GM23338 (cell line): Measurements from ENCODE around the gene PIK3C2A. TPM values are rescaled to one million over a fixed set of nuclear protein-coding genes. Genes with fewer than 3 reads are reported as not detected.

ENCODE experiments used
- ATAC-seq: fragments of 200-7000 bp; cut with Tn5 transposase; 3 replicates; pipeline ENCODE4 v1.9.1; 2020
- DNase-seq: peaks from one replicate; pipeline ENCODE4 v3.0.0-alpha.2; 2015; ENCODE audit warnings: low spot score
- H2AFZ ChIP-seq: fragments of 200-600 bp; sonication (generic); 2 replicates; pipeline ENCODE4 v1.8.0; 2016; ENCODE audit warnings: antibody characterized with exemption, mild to moderate bottlenecking, moderate library complexity
- H3F3A ChIP-seq: fragments of 200-600 bp; sonication (generic); replicated peaks from 2 replicates; pipeline ENCODE4 v1.8.0; 2017; ENCODE audit warnings: antibody characterized with exemption, mixed run types, low read depth
- H3K27ac ChIP-seq: fragments of 200-600 bp; sonication (generic); 2 replicates; pipeline ENCODE4 v1.6.1; 2016; ENCODE audit warnings: low read depth
- H3K27me3 ChIP-seq: fragments of 200-600 bp; sonication (generic); 2 replicates; pipeline ENCODE4 v1.8.0; 2016; ENCODE audit warnings: mild to moderate bottlenecking, mixed run types, moderate library complexity; ENCODE audit not compliant: insufficient read depth
- H3K36me3 ChIP-seq: fragments of 200-600 bp; sonication (generic); 2 replicates; pipeline ENCODE4 v1.8.0; 2016; ENCODE audit warnings: mild to moderate bottlenecking; ENCODE audit not compliant: insufficient read depth
- H3K4me1 ChIP-seq: fragments of 200-600 bp; sonication (generic); 2 replicates; pipeline ENCODE4 v1.8.0; 2016; ENCODE audit warnings: mild to moderate bottlenecking, moderate library complexity; ENCODE audit not compliant: insufficient read depth
- H3K4me2 ChIP-seq: fragments of 200-600 bp; sonication (generic); 2 replicates; pipeline ENCODE4 v1.7.1; 2017; ENCODE audit warnings: mixed run types
- H3K4me3 ChIP-seq: fragments of 200-600 bp; sonication (generic); 2 replicates; pipeline ENCODE4 v1.6.1; 2016; ENCODE audit warnings: mixed run types
- H3K79me2 ChIP-seq: fragments of 200-600 bp; sonication (generic); replicated peaks from 2 replicates; pipeline ENCODE4 v1.8.0; 2017; ENCODE audit warnings: mild to moderate bottlenecking; ENCODE audit not compliant: insufficient read depth
- H3K9me2 ChIP-seq: fragments of 200-600 bp; sonication (generic); 2 replicates; pipeline ENCODE4 v1.8.0; 2017; ENCODE audit not compliant: insufficient read depth
- H4K20me1 ChIP-seq: fragments of 200-600 bp; sonication (generic); replicated peaks from 2 replicates; pipeline ENCODE4 v1.8.0; 2017; ENCODE audit warnings: mild to moderate bottlenecking; ENCODE audit not compliant: insufficient read depth
- H3K27ac Mint-ChIP-seq: 2 replicates; pipeline ENCODE4 v1.8.0; 2020; ENCODE audit warnings: inconsistent platforms, mild to moderate bottlenecking, moderate library complexity, mixed read lengths
- H3K27me3 Mint-ChIP-seq: 3 replicates; pipeline ENCODE4 v1.8.0; 2022; ENCODE audit warnings: low read depth, mild to moderate bottlenecking, moderate library complexity, mixed read lengths, inconsistent platforms; ENCODE audit not compliant: insufficient read depth, poor library complexity
- H3K36me3 Mint-ChIP-seq: 3 replicates; pipeline ENCODE4 v1.8.0; 2021; ENCODE audit warnings: low read depth, mild to moderate bottlenecking, inconsistent platforms, moderate library complexity, mixed read lengths
- H3K4me1 Mint-ChIP-seq: 3 replicates; pipeline ENCODE4 v1.8.0; 2020; ENCODE audit warnings: mild to moderate bottlenecking, inconsistent platforms, mixed read lengths
- H3K4me3 Mint-ChIP-seq: 3 replicates; pipeline ENCODE4 v1.8.0; 2021; ENCODE audit warnings: moderate library complexity, mild to moderate bottlenecking, inconsistent platforms, mixed read lengths
- H3K9me3 Mint-ChIP-seq: 3 replicates; pipeline ENCODE4 v1.8.0; 2020; ENCODE audit warnings: moderate library complexity, mild to moderate bottlenecking, inconsistent platforms, mixed read lengths
- CREB1 ChIP-seq: fragments of 250-450 bp; sonication (Bioruptor Pico); IDR thresholded peaks from 2 replicates; pipeline ENCODE4 v1.5.0; 2020; ENCODE audit warnings: low read depth, mild to moderate bottlenecking, moderate library complexity
- ZNF114 ChIP-seq: fragments of 250-450 bp; sonication (Bioruptor Pico); IDR thresholded peaks from 2 replicates; pipeline ENCODE4 v1.5.0; 2020; ENCODE audit warnings: mild to moderate bottlenecking, moderate library complexity
- polyA plus RNA-seq: library from polyadenylated mRNA; unstranded; fragments of >200 nt; fragmentation: Nextera tagmentation; extraction: Ambion mirVana; gene quantifications from 2 replicates; pipeline ENCODE4 v1.2.1, GENCODE V29; 2016
- total RNA-seq: library from RNA; depleted of rRNA; stranded (reverse); fragments of >200 nt; shearing (Covaris generic); gene quantifications from 2 replicates; pipeline ENCODE4 v1.2.3, GENCODE V29; 2014
- TF ChIP-seq, protein P1 (sequence below): fragments of 250-450 bp; sonication (Bioruptor Pico); IDR thresholded peaks from 2 replicates; pipeline ENCODE4 v1.5.0; 2020; ENCODE audit warnings: mild to moderate bottlenecking, moderate library complexity
- TF ChIP-seq, protein P2 (sequence below), 2 experiments: fragments of 200-600 bp in 1 of 2; sonication (generic) in 1 of 2; conservative IDR thresholded peaks; 2 replicates each; pipeline versions ENCODE4 v1.5.1 to v1.6.1; 2016 to 2017; ENCODE audit warnings: antibody characterized with exemption in 2 of 2, low read depth in 2 of 2, mild to moderate bottlenecking in 2 of 2, moderate library complexity in 1 of 2
- TF ChIP-seq, protein P3 (sequence below): IDR thresholded peaks from one replicate; pipeline ENCODE4 v1.6.1; 2018; ENCODE audit warnings: antibody characterized with exemption; ENCODE audit not compliant: unreplicated experiment

The PIK3C2A gene
- total and polyA plus RNA-seq, 2 experiments from 2014 or later, result 45.8 to 123 TPM

DNA sequence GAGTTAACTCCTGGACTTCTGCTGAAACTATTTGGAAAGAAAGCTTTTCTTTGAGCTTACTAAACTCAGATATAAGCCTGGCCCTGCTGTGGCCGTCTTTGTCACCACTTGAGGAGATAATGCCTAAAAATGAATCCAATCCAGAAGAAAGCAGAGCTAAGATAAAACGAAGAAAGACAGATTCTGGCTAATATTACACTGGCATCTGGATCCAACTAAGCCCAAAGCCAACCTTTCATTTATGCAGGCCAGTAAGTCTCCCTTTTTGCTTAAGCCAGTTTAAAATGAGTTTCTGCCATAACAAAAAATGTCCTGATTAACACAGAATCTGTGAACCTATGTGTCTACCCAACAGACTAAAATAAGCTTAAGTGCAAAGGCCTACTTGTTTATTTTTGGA lies 34.5 kb downstream of the PIK3C2A start:
- H3K9me2 ChIP-seq, result no peaks in the 10 kb centered on the region
- no peaks in the 10 kb centered on the region for H3K27me3 Mint-ChIP-seq
- no peak overlapping the region for H3K4me2 ChIP-seq
- H3F3A ChIP-seq, result no peaks in the 10 kb centered on the region
- no peak overlapping the region for H2AFZ ChIP-seq
- H4K20me1 ChIP-seq, result peaks cover 4% of the 10 kb centered on the region; the same call in 1 of the 2 replicates
- ATAC-seq, result no peak
- H3K27ac ChIP-seq, result peak overlapping the region; percentile 22; the same call in 1 of the 2 replicates
- H3K4me3 Mint-ChIP-seq, result no peak overlapping the region
- H3K36me3 Mint-ChIP-seq, result peaks cover 15% of the 10 kb centered on the region
- TF ChIP-seq, protein P1, sequence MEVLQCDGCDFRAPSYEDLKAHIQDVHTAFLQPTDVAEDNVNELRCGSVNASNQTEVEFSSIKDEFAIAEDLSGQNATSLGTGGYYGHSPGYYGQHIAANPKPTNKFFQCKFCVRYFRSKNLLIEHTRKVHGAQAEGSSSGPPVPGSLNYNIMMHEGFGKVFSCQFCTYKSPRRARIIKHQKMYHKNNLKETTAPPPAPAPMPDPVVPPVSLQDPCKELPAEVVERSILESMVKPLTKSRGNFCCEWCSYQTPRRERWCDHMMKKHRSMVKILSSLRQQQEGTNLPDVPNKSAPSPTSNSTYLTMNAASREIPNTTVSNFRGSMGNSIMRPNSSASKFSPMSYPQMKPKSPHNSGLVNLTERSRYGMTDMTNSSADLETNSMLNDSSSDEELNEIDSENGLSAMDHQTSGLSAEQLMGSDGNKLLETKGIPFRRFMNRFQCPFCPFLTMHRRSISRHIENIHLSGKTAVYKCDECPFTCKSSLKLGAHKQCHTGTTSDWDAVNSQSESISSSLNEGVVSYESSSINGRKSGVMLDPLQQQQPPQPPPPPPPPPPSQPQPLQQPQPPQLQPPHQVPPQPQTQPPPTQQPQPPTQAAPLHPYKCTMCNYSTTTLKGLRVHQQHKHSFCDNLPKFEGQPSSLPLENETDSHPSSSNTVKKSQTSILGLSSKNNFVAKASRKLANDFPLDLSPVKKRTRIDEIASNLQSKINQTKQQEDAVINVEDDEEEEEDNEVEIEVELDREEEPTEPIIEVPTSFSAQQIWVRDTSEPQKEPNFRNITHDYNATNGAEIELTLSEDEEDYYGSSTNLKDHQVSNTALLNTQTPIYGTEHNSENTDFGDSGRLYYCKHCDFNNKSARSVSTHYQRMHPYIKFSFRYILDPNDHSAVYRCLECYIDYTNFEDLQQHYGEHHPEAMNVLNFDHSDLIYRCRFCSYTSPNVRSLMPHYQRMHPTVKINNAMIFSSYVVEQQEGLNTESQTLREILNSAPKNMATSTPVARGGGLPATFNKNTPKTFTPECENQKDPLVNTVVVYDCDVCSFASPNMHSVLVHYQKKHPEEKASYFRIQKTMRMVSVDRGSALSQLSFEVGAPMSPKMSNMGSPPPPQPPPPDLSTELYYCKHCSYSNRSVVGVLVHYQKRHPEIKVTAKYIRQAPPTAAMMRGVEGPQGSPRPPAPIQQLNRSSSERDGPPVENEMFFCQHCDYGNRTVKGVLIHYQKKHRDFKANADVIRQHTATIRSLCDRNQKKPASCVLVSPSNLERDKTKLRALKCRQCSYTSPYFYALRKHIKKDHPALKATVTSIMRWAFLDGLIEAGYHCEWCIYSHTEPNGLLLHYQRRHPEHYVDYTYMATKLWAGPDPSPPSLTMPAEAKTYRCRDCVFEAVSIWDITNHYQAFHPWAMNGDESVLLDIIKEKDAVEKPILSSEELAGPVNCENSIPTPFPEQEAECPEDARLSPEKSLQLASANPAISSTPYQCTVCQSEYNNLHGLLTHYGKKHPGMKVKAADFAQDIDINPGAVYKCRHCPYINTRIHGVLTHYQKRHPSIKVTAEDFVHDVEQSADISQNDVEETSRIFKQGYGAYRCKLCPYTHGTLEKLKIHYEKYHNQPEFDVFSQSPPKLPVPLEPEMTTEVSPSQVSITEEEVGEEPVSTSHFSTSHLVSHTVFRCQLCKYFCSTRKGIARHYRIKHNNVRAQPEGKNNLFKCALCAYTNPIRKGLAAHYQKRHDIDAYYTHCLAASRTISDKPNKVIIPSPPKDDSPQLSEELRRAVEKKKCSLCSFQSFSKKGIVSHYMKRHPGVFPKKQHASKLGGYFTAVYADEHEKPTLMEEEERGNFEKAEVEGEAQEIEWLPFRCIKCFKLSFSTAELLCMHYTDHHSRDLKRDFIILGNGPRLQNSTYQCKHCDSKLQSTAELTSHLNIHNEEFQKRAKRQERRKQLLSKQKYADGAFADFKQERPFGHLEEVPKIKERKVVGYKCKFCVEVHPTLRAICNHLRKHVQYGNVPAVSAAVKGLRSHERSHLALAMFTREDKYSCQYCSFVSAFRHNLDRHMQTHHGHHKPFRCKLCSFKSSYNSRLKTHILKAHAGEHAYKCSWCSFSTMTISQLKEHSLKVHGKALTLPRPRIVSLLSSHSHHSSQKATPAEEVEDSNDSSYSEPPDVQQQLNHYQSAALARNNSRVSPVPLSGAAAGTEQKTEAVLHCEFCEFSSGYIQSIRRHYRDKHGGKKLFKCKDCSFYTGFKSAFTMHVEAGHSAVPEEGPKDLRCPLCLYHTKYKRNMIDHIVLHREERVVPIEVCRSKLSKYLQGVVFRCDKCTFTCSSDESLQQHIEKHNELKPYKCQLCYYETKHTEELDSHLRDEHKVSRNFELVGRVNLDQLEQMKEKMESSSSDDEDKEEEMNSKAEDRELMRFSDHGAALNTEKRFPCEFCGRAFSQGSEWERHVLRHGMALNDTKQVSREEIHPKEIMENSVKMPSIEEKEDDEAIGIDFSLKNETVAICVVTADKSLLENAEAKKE (CRISPR knock-in tag), result no peak
- TF ChIP-seq, protein P2, sequence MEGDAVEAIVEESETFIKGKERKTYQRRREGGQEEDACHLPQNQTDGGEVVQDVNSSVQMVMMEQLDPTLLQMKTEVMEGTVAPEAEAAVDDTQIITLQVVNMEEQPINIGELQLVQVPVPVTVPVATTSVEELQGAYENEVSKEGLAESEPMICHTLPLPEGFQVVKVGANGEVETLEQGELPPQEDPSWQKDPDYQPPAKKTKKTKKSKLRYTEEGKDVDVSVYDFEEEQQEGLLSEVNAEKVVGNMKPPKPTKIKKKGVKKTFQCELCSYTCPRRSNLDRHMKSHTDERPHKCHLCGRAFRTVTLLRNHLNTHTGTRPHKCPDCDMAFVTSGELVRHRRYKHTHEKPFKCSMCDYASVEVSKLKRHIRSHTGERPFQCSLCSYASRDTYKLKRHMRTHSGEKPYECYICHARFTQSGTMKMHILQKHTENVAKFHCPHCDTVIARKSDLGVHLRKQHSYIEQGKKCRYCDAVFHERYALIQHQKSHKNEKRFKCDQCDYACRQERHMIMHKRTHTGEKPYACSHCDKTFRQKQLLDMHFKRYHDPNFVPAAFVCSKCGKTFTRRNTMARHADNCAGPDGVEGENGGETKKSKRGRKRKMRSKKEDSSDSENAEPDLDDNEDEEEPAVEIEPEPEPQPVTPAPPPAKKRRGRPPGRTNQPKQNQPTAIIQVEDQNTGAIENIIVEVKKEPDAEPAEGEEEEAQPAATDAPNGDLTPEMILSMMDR (conservative IDR thresholded peaks at IDR 0.05; ENCODE audit: low read depth in 2 of 2), result no peak
- TF ChIP-seq, protein P3, sequence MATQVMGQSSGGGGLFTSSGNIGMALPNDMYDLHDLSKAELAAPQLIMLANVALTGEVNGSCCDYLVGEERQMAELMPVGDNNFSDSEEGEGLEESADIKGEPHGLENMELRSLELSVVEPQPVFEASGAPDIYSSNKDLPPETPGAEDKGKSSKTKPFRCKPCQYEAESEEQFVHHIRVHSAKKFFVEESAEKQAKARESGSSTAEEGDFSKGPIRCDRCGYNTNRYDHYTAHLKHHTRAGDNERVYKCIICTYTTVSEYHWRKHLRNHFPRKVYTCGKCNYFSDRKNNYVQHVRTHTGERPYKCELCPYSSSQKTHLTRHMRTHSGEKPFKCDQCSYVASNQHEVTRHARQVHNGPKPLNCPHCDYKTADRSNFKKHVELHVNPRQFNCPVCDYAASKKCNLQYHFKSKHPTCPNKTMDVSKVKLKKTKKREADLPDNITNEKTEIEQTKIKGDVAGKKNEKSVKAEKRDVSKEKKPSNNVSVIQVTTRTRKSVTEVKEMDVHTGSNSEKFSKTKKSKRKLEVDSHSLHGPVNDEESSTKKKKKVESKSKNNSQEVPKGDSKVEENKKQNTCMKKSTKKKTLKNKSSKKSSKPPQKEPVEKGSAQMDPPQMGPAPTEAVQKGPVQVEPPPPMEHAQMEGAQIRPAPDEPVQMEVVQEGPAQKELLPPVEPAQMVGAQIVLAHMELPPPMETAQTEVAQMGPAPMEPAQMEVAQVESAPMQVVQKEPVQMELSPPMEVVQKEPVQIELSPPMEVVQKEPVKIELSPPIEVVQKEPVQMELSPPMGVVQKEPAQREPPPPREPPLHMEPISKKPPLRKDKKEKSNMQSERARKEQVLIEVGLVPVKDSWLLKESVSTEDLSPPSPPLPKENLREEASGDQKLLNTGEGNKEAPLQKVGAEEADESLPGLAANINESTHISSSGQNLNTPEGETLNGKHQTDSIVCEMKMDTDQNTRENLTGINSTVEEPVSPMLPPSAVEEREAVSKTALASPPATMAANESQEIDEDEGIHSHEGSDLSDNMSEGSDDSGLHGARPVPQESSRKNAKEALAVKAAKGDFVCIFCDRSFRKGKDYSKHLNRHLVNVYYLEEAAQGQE, result no peak
- no peak for TF ChIP-seq ZNF114 (CRISPR knock-in tag)
- no peak for TF ChIP-seq CREB1 (CRISPR knock-in tag)
- H3K27ac Mint-ChIP-seq, result no peak overlapping the region
- peaks cover 7% of the 10 kb centered on the region; the same call in 1 of the 2 replicates for H3K36me3 ChIP-seq
- no peak for DNase-seq
- no peaks in the 10 kb centered on the region for H3K27me3 ChIP-seq
- H3K4me1 Mint-ChIP-seq, result peaks cover 19% of the 10 kb centered on the region
- H3K9me3 Mint-ChIP-seq, result no peaks in the 10 kb centered on the region
- no peak overlapping the region for H3K4me3 ChIP-seq
- H3K79me2 ChIP-seq, result peaks cover 99% of the 10 kb centered on the region
- no peaks in the 10 kb centered on the region for H3K4me1 ChIP-seq
